Endometrium (tissue), 2 donors: Measurements from ENCODE around the gene MROH2A.

Source experiments
- FAIRE-seq: peaks from 2 replicates; lab custom pipeline; 2012; peaks lifted over from hg19 to GRCh38; lab: Jason Lieb, UNC
- donor health status: control.
- donor health status: control.

The MROH2A gene

GRCh38 chr2:233766416-233766815 is 11.7 kb upstream of the MROH2A start:
- FAIRE-seq, result no peak

DNA sequence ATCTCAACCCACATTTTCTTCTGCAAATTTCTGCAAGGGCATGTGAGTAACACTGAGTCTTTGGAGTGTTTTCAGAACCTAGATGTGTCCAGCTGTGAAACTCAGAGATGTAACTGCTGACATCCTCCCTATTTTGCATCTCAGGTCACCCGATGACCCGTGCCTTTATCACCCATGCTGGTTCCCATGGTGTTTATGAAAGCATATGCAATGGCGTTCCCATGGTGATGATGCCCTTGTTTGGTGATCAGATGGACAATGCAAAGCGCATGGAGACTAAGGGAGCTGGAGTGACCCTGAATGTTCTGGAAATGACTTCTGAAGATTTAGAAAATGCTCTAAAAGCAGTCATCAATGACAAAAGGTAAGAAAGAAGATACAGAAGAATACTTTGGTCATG is 10.1 kb upstream of the MROH2A start:
- FAIRE-seq, result no peak

GRCh38 chr2:233769260-233769659 is 8.9 kb upstream of the MROH2A start:
- FAIRE-seq, result no peak

- FAIRE-seq, result no peak
Measured at GRCh38 chr2:233772153-233772552, 6.0 kb upstream of the MROH2A start.

DNA sequence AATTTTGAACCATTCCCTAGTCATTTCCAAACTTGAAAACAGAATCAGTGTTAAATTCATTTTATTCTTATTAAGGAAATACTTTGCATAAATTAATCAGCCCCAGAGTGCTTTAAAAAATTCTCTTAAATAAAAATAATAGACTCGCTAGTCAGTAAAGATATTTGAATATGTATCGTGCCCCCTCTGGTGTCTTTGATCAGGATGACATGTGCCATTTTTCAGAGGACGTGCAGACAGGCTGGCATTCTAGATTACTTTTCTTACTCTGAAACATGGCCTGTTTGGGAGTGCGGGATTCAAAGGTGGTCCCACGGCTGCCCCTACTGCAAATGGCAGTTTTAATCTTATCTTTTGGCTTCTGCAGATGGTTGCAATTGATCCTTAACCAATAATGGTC is 5.5 kb upstream of the MROH2A start:
- FAIRE-seq, result no peak

DNA sequence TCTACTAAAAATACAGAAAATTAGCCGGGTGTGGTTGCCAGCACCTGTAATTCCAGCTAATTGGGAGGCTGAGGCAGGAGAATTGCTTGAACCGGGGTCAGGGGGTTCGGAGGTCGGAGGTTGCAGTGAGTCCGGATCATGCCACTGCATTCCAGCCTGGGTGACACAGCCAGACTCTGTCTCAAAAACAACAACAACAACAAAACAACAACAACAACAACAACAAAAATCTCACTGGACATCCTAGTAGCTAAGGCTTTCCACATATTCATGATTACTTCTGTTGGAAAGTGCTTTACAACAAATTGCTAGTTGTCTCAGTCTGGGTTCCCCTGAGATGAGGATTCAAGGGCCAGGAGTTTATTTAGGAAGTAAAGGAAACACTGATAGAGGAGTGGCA is 4.3 kb upstream of the MROH2A start:
- no peak for FAIRE-seq

- FAIRE-seq, result no peak
Measured at GRCh38 chr2:233775414-233775813, 2.7 kb upstream of the MROH2A start.

DNA sequence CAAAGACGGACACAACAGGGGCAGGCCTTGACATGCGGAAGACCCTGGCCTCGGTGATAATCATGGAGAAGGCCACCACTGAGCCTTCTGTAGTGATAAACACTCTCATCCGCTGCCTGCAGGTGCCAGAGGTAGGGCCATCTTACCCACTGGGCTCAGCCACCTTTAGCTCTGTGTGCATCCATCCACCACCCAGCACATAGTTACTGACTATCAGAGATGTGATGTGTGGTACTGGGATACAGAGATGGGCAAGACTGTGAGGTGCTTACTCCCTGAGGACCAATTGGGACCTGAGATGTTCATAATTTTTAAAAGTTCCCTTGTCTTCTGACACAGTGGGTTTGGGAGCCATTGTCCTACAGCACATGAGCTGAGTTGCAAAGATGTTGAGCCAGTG is 1.6 kb downstream of the MROH2A start:
- no peak for FAIRE-seq

DNA sequence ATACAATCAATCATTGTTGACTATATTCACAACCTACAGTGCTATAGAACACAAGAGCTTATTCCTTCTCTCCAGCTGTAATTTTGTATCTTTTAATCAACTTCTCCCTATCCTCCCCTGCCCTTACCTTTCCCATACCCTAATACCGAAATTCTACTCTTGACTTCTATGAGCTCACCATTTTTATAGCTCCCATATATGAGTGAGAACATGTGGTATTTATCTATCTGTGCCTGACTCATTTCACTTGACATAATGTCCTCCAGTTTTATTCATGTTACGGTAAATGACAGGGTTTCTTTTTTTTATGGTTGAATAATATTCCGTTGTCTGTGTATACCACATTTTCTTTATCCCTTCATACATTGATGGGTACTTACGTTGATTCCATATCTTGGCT is 2.6 kb downstream of the MROH2A start:
- FAIRE-seq, result no peak

- no peak for FAIRE-seq
Measured at GRCh38 chr2:233789554-233789953, 11.4 kb downstream of the MROH2A start.

- FAIRE-seq, result no peak
Measured at GRCh38 chr2:233791151-233791882, 13.2 kb downstream of the MROH2A start.

GRCh38 chr2:233791883-233792329 is 13.8 kb downstream of the MROH2A start:
- FAIRE-seq, result no peak

DNA sequence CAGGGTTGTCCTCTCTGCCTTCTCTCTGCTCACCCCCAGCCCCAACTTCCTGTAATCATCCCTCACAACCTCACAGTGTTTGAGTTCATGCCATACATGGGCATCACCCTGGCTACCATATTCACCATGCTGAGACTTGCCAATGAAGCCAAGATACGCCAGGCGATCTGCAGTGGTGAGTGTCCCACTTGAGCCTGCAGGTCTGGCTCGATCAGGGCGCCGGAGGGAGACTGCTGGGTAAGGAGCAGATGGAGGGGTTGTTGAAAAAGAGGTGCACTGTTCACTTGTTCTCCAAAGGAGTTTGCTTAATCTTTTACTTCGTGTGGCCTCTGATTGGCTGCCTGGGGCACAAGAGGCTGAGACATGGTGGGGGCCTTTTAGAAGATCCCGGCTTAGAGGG is 14.6 kb downstream of the MROH2A start:
- FAIRE-seq, result no peak

- no peak for FAIRE-seq
Measured at GRCh38 chr2:233793465-233794127, 15.5 kb downstream of the MROH2A start.

DNA sequence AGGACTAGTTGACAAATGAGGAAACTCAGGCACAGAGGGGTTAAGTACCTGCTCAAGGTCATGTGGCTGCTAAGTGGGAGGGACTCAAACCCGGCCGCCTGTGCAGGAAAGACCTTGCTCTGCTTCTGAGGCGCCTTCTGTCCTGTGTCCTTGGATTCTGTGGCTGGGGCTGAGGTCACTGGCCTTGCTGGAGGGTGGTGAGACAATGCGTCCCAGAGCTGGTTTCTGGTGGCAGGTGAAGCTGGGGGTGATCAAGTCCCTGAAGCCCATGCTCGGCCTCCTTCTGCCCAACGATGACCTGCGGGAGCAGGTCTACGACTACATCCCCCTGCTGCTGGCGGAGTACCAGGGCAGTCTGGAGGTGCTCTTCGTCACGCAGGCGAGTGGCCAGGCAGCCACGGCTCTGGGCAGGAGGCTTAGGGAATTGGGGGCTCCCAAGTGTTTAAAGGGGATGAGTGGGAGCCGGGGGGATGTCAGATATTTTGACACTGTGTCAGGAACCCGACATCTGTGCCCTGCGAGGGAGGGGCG is 16.1 kb downstream of the MROH2A start:
- no peak for FAIRE-seq

GRCh38 chr2:233795735-233796171 is 17.6 kb downstream of the MROH2A start:
- FAIRE-seq, result no peak

DNA sequence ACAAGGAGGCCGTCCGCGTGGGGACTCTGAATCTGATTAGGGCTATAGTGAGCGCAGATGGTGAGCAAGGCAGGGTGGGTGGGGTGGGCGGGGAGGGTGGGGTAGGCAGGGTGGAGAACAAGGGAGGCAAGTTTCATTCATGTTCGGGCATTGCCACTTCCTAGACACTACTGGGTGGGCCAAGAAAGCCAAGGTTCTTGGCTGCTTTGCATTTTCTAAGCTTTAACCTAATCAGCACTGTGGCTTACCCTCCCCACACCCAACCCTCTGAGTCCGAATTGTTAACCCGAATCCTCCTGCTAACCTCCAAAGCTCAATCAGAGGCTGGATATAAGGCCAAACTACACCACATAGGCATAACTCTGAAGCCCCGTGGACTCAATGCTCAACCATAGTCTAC is 18.1 kb downstream of the MROH2A start:
- FAIRE-seq, result no peak

DNA sequence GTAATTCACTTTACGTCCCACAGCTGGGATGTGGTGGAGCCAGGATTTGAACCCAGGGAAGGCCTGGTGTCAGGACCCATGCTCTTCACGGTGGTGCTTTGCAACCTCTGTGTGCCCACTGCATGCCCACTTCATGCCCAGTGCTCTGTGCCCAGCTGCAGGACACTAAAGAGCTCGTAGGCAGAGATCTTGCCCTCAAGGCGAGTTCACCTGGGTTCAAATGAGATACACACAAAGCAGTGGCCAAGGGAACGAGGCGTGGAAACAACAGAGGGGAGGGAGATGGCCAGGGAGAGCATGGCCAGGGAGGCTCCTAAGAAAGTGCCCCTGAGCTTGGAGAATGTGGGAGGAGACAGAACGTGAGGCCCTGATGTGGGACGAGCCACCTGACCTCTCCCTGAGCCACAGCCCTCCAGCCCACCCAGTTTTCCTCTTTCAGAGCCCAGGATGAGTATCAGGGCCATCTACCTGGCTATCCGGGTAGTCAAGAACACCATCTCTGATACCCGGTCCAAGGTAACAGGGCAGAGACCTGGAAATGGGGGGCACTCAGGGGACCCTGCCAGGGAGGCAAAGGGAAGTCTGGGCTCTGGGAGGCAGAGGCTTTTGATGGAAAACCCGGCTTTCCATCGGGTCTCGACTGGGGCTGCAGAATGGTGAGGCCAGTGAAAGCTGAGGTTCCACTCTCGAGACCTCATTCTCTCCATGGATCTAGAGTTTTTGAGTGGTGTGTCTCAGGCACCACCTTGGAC is 20.4 kb downstream of the MROH2A start:
- no peak for FAIRE-seq

DNA sequence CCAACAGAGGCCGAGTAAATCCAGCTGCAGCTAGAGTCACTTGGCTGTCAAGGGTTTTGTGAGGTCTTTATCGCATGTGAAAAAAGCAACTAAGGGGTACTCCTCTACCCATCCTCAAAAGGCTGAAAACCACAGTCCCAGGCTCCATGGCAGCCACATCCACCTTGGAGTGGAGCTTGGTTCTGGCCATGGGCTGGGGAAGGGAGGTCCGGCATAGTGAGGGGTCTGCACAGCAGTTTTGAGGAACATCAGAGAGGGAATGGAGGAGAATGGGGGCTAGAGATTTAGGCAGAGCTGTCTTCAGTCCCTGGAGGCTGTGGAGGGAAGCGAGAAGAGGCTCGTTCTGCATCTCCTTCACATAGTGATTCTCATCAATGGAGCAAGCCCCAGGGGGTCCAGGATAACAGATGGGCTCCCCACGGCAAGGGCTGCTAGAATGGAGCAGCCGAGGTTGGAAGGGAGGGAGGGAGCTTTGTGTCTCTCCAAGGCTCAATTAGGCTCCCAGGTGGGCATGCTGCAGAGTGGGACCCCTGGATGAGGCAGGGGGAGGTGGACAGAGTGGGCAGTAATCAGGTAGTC is 21.0 kb downstream of the MROH2A start:
- no peak for FAIRE-seq

GRCh38 chr2:233799716-233800115 is 21.6 kb downstream of the MROH2A start:
- FAIRE-seq, result no peak

DNA sequence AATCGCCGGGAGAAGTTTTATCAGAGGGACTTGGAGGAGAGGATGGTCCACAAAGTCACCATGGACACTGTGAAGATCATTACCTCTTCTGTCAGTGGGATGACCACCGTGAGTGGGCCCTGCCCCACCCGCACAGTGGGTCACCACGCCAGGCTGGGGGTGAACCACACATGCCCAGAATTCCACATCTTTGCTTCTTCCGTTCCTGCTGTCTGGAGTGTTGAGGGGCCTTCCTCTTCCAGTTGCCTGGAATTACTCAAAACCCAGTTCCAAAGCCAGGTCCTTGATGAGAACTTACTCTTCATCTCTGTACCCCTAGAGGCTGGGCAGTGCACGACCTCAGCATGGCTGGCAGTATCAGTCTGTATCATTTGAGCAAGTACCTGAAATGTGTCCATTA is 22.1 kb downstream of the MROH2A start:
- FAIRE-seq, result no peak

DNA sequence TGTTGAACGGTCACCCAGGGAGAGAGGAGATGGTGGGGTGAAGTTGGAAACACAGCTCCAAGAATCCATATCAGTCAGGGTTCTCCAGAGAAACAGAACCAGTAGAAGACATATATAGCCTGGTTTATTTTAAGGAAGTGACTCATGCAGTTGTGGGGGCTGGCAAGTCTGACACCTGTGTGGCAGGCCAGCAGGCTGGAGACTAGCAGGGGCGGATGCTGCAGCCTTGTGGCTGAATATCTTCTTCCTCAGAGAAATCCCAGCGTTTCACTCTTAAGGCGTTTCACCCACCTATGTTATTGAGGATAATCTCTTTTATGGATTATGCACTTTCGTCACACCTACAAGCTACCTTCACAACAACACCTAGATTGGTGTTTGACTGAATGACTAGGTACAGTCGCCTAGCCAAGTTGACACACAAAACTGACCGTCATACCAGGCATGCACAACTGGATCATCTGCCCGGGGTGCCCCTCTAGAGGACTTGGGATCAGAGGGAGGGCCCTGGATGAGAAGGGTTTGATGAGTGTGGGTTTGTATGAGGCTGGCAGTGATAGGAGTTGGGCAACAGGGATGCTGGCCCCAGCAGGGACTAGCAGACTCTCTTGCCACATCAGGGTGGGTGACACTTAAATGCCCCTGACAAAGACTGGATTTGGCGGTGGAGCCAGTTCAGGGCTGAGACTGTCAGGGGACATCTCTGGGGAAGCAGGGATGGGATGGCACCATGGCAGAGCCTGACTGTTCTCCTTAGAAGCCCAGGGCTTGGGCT is 23.4 kb downstream of the MROH2A start:
- FAIRE-seq, result no peak
